Right forelimb (tissue), 1 donor: Measurements from ENCODE around the gene CBY1.
A peak's percentile ranks its signal among the peaks of the same experiment; 100 is the strongest.

Experiments used
- DNase-seq: peaks from one replicate; pipeline ENCODE4 v3.0.0-alpha.2; 2018

Gene CBY1

GRCh38 chr22:38652859-38653258 lies 3.6 kb upstream of the CBY1 start:
- DNase-seq, result no peak

GRCh38 chr22:38653741-38654140 lies 2.7 kb upstream of the CBY1 start:
- DNase-seq, result no peak

DNA sequence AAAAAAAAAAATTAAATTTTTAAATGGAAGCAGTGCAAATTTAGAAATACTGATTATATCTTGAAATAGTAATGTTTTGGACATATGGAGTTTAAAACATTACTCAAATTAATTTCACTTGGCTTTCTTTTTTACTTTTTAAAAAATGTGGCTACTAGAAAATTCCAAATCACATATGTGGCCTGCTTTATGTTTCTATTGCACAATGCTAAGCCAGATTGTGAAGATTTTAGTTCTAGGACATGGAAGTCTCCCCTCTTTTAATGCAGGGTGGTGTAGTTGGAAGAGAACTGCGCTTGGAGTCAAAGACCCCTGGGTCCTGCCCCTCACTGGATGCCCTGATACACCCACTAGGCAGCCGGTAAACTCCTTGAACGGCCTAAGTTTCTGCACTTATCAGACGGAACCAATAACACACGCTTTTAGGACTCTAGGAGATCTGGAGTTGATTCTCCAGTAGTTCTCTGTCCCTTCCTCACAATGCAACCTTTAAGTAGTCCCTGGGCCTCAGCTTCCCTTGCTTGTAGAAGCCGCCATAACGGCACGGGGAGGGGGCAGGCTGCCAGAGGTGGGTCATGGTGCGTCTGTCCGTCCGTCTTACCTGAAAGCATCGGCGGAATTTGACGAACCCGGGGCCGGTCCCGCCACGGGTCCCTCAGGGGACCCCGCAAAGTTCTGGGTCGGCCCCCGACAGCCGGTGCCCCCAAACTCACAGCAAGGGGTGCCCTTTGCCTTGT lies 751 bp upstream of the CBY1 start:
- DNase-seq, result peak; percentile 47

GRCh38 chr22:38657045-38657909 lies 839 bp downstream of the CBY1 start:
- DNase-seq, result no peak

DNA sequence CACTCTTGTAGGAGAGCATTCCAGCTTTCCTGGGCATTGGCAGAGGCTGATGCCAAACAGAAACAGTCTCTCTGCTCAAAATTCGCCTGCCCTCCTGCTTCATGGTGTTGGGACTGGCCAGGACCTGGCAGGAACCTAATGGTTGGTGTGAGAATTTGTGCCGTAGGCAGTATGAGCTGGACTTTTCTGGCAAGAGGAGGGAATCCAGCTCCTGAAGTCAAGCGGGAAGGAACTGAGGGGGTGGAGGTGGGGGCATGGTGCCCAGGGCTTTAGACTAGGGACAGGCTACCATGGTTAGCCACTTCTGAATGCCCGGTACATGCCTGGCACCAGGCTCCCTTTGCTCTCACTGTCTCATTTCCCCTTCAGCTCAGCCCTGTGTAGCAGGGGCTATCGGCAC lies 18.4 kb downstream of the CBY1 start:
- no peak for DNase-seq

DNA sequence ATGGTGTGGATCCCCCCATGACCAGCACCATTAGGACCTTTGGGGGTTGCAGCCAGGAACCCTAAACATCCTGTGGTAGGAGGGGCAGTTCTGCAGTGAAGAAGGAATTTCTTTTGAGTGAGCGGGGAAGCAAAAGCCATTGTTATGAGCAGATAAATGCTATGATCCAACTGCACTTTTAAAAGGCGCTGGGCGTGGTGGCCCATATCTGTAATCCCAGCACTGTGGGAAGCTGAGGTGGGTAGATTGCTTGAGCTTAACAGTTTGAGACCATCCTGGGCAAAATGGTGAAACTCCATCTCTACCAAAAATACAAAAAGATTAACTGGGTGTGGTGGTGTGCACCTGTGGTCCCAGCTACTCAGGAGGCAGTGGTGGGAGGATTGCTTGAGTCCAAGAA lies 19.4 kb downstream of the CBY1 start:
- no peak for DNase-seq

DNA sequence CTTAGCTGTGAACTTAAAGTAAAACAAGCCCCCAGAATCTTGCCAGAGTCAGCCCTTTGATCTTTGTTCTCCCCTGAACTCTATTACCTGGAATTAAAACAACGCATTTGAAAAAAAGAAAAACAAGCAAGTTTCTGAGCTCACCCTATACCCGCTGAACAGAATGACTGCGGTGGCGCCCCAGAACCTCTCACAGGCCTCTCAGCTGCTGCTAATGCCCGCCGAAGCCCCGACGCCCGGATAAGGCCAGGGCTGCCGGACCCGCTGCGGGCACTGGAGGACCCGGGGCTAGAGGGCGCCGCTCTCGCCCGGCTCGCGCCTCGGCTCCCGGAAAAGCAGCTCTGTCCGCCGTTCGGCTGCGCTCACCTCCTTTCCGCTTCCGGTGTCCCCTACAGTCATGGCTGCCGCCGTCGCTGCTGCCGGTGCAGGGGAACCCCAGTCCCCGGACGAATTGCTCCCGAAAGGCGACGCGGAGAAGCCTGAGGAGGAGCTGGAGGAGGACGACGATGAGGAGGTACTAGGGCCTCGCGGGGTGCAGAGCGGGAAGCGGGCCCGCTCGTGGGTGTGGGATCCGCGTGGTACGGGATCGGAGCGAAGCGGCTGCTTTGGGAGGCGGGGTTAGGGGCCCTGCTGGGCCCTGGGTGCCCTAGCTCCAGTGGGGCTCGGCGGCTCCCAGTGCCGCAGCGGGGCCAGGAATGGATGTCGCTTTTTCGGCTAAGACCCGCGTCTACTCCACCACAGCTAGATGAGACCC lies 25.3 kb downstream of the CBY1 start, which contains the start of gene TOMM22:
Gene TOMM22 (plus strand): TSS at position 376 of the 754 bp plus-strand sequence. CDS start 22 bp downstream, at position 398.
- DNase-seq, result peak; percentile 92

DNA sequence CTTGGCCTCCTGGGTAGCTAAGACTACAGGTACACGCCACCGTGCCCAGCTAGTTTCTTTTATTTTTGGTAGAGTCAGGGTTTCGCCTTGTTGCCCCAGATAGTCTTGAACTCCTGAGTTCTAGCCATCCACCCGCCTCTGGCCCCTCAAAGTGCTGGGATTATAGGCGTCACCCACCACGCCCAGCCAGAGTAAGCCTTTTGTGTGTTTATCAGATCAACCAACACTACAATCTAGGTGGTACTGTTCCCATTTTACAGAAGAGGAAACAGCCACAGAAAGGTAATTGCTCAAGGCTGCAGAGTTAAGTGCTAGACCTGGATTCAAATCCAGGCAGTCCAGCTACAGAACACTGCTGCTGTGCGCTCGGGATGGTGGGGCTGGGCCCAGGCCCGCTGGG lies 28.5 kb downstream of the CBY1 start:
- DNase-seq, result no peak

- DNase-seq, result no peak
Measured at GRCh38 chr22:38685761-38686160, 29.3 kb downstream of the CBY1 start.

GRCh38 chr22:38689651-38690050 lies 33.2 kb downstream of the CBY1 start:
- DNase-seq, result no peak

DNA sequence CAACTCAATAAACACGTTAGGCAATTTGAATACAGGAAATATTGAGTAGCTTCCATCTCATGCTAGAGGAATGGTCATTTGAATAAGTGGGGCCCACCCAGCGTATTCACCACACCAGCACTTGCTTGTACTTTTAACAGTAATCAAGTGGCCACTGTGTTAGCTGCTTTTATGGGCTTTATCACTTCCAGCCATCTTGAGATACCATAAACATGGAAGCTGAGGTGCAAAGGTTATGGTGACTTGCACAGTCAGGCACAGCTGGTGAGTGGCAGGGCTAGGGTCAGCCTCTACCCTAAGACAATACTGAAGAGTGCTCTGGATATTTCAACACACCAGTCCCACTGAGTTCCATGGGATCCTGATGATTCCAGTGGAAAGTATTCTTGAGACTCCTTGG lies 37.6 kb downstream of the CBY1 start:
- no peak for DNase-seq

- no peak for DNase-seq
Measured at GRCh38 chr22:38694940-38695339, 38.5 kb downstream of the CBY1 start.

DNA sequence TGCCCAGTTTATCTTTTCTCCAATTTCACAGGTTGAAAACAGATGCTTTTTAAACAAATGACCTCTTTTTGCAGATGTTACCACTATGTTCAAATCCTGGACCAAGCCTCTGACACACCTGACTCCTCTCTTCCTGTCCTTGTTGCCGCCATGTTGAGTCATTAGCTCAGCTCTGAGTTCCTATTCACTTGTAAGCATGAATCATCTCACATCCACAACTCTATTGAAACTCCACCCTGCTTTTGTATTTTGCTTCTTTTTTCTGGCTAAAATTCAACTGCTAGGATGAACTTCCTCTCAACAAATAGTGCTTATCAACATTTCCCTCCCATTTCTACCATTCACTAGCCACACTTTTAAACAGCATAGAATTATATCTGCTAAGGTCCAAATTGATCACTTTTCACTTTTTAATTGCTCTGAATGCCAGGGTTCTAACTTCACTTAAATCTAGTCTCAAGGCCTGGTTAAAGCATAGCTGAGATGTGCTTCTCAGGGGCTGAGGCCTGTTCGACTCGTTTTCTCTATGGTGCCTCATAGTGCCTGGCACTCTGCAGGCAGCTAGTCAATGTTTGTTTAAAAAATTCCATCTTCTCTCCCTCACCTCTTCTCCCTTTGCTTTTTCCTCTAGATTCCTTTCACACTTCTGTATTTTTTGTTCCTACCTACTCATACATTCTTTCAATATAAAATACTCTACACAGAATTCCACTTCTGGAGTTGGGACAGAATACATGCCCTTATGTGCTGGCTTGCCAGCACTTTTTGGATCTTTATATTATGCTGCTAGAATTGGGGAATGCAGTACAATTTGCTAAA lies 40.4 kb downstream of the CBY1 start:
- DNase-seq, result no peak

DNA sequence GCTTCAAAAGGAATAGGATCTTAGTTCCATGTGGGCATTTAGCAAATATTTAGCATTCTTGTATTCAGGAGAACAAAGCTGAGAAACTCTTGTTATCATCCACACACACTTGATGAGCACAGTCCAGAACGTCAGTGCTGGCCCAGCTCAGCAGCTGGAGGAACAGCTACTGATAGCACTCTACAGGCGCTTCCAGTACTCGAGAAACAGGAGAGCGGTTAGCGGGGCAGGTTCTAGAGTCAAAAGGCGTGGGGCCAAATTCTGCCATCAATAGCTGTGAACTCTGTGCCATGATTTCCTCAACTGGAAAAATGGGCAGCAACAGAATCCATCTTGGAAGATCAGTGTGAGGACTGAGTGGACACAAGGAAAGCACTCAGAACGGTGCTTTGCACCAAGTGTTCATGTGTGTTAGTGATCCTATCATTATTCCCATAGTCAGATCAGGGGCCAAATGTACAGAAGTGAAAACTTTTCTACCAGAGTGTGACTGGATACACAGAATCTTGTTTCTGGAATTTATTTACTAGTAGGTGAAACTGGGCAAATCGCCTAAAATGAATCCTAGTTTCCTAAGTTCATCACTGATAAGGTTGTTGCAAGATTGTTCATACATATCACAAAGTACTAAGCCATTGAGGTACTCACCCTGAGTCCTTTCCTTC lies 41.1 kb downstream of the CBY1 start:
- no peak for DNase-seq

- DNase-seq, result no peak
Measured at GRCh38 chr22:38698407-38699094, 42.1 kb downstream of the CBY1 start.

DNA sequence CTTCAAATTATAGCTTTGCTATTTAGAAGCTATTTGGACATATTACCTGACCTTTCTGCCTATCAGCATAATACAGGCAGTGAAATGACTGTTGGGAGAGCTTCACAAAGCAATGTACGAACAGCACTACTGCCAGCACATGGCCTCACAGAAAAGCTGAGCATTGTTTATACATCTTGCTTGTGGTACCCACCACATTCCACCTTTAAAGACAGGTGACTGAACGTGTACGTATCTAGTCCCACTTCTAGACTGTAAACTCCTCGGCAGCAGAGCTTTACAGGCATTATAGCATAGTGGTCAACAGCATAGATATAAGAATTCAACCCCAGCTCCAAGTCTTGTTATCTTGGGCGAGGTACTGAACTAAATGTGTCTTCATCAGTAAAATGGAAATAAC lies 42.7 kb downstream of the CBY1 start:
- no peak for DNase-seq

- no peak for DNase-seq
Measured at GRCh38 chr22:38699784-38700183, 43.3 kb downstream of the CBY1 start.

- DNase-seq, result no peak
Measured at GRCh38 chr22:38700270-38700788, 43.9 kb downstream of the CBY1 start.

GRCh38 chr22:38700789-38701628 lies 44.6 kb downstream of the CBY1 start, which contains the start of gene JOSD1:
Gene JOSD1, minus strand, starts transcription at chr22:38700943. Its CDS starts 956 bp downstream, at chr22:38699987.
- peak; percentile 97 for DNase-seq
